ENCODE measurements around the gene LRP11.

Gene LRP11

DNA sequence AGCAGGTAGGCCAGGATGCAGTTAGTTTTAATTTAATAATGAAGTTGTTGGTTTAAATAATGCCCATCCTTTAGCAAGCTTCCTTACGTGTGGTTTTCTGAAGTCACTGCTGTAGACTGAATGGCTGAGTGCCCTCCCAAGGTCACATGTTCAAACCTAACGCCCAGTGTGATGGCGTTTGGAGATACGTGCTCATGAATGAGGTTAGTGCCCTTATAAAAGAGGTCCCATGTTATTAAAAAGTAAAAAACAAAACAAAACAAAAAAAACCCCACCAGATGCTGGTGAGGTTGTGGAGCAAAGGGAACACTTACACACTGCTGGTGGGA, 16.3 kb downstream of the LRP11 start (continued):
- no peak for TF ChIP-seq ZNF341 (tag by site-specific recombination; IDR thresholded peaks at IDR 0.05; ENCODE audit: low read depth)
- 0 out of 2 replicates have a peak, but pooled peaks have one; percentile 7 for TF ChIP-seq KLF8 (tag by site-specific recombination; IDR thresholded peaks at IDR 0.05)
- no peak for TF ChIP-seq KLF9 (tag by site-specific recombination; IDR thresholded peaks at IDR 0.05; ENCODE audit: low read depth)
- TF ChIP-seq, protein P1, sequence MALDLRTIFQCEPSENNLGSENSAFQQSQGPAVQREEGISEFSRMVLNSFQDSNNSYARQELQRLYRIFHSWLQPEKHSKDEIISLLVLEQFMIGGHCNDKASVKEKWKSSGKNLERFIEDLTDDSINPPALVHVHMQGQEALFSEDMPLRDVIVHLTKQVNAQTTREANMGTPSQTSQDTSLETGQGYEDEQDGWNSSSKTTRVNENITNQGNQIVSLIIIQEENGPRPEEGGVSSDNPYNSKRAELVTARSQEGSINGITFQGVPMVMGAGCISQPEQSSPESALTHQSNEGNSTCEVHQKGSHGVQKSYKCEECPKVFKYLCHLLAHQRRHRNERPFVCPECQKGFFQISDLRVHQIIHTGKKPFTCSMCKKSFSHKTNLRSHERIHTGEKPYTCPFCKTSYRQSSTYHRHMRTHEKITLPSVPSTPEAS (tag by site-specific recombination; IDR thresholded peaks at IDR 0.05) = 0 out of 2 replicates have a peak, but pooled peaks have one; percentile 4
- TF ChIP-seq ZNF146 (tag by site-specific recombination; IDR thresholded peaks at IDR 0.05) = no peak
- TF ChIP-seq, protein P2, sequence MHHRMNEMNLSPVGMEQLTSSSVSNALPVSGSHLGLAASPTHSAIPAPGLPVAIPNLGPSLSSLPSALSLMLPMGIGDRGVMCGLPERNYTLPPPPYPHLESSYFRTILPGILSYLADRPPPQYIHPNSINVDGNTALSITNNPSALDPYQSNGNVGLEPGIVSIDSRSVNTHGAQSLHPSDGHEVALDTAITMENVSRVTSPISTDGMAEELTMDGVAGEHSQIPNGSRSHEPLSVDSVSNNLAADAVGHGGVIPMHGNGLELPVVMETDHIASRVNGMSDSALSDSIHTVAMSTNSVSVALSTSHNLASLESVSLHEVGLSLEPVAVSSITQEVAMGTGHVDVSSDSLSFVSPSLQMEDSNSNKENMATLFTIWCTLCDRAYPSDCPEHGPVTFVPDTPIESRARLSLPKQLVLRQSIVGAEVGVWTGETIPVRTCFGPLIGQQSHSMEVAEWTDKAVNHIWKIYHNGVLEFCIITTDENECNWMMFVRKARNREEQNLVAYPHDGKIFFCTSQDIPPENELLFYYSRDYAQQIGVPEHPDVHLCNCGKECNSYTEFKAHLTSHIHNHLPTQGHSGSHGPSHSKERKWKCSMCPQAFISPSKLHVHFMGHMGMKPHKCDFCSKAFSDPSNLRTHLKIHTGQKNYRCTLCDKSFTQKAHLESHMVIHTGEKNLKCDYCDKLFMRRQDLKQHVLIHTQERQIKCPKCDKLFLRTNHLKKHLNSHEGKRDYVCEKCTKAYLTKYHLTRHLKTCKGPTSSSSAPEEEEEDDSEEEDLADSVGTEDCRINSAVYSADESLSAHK (tag by site-specific recombination; IDR thresholded peaks at IDR 0.05) = no peak

DNA sequence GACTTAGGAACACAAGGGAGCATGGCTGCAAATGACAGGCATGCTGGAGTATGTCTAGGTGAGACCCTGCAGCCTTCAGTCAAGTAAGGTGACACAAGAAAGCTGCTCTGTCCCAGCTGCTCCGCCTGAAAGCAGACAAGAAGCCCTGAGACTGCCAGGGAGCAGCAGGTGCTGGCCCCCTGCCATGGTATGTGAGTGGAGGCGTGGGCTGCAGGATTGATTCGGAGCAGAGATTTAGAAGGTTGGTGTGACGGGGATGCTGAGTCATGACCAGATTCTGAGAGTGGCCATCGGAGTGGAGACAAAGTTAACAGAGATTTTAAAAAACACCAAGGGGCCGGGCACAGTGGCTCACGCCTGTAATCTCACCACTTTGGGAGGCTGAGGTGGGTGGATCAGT, 17.8 kb downstream of the LRP11 start:
- CTCF ChIA-PET = interaction anchor here (0.9 to 5.6 kb wide), 7 partner anchors 11 to 23 kb away, joined by 3 to 49 read pairs (median 5); no protein-coding TSS in a partner anchor
- Histone ChIP-seq H3K4me3 (ENCODE audit: low read depth, low read length) (no peak overlapping the region), H3K27ac (ENCODE audit: extremely low read depth, low read depth, low read length) (no peak overlapping the region), H3K4me1 (ENCODE audit: control insufficient read depth, insufficient read depth, low read length) (peaks cover 16% of the 10 kb centered on the region), H3K9me3 (ENCODE audit: control insufficient read depth, insufficient read depth, low read depth, low read length) (no peaks in the 10 kb centered on the region), H3K36me3 (ENCODE audit: control insufficient read depth in 2 of 2, insufficient read depth in 1 of 2, low read length in 2 of 2) (peaks cover 7 to 37% of the 10 kb centered on the region in 2 experiments; a peak in 2 of 3 replicates)
- POLR2A ChIA-PET = interaction anchor here (1.1 to 2.7 kb wide), 2 partner anchors 10 to 17 kb away, joined by 3 to 17 read pairs; partner anchors contain the start of gene LRP11
- TF ChIP-seq TRIM28 (IDR thresholded peaks at IDR 0.05; ENCODE audit: borderline replicate concordance, low read length) (no peak), ZNF239 (tag by site-specific recombination; IDR thresholded peaks at IDR 0.05) (no peak), KLF7 (tag by site-specific recombination; IDR thresholded peaks at IDR 0.05; ENCODE audit: borderline replicate concordance) (no peak), ZNF629 (tag by site-specific recombination; IDR thresholded peaks at IDR 0.05) (0 out of 2 replicates have a peak, but pooled peaks have one; percentile 33), ZBTB48 (tag by site-specific recombination; IDR thresholded peaks at IDR 0.05) (peak; percentile 52; the same call in 1 of the 2 replicates), ZFP41 (tag by site-specific recombination; IDR thresholded peaks at IDR 0.05; ENCODE audit: borderline replicate concordance) (no peak), ZNF514 (tag by site-specific recombination; IDR thresholded peaks at IDR 0.05) (no peak), EGR2 (tag by site-specific recombination; IDR thresholded peaks at IDR 0.05; ENCODE audit: low read depth) (peak; percentile 79), ZFHX2 (tag by site-specific recombination; conservative IDR thresholded peaks at IDR 0.05) (peak; percentile 91), KLF16 (tag by site-specific recombination; IDR thresholded peaks at IDR 0.05) (no peak), MEIS1 (CRISPR knock-in tag; IDR thresholded peaks at IDR 0.05; ENCODE audit: borderline replicate concordance) (no peak), ZNF184 (tag by site-specific recombination; IDR thresholded peaks at IDR 0.05) (no peak), KLF8 (tag by site-specific recombination; IDR thresholded peaks at IDR 0.05) (no peak), ZFP3 (tag by site-specific recombination; IDR thresholded peaks at IDR 0.05; ENCODE audit: low read depth) (no peak), ZNF266 (tag by site-specific recombination; IDR thresholded peaks at IDR 0.05; ENCODE audit: low read depth) (no peak), ZNF426 (tag by site-specific recombination; IDR thresholded peaks at IDR 0.05) (no peak), SALL2 (tag by site-specific recombination; IDR thresholded peaks at IDR 0.05; ENCODE audit: borderline replicate concordance) (no peak), GLI4 (tag by site-specific recombination; IDR thresholded peaks at IDR 0.05) (no peak), ZNF211 (tag by site-specific recombination; IDR thresholded peaks at IDR 0.05; ENCODE audit: low read depth) (no peak), ZIC2 (tag by site-specific recombination; IDR thresholded peaks at IDR 0.05) (peak; percentile 65), GFI1B (tag by site-specific recombination; IDR thresholded peaks at IDR 0.05) (peak; percentile 89), ZNF530 (tag by site-specific recombination; IDR thresholded peaks at IDR 0.05; ENCODE audit: low read depth) (no peak), ZNF626 (tag by site-specific recombination; IDR thresholded peaks at IDR 0.05) (no peak), ZNF169 (tag by site-specific recombination; IDR thresholded peaks at IDR 0.05) (no peak)
- TF ChIP-seq, protein P3, sequence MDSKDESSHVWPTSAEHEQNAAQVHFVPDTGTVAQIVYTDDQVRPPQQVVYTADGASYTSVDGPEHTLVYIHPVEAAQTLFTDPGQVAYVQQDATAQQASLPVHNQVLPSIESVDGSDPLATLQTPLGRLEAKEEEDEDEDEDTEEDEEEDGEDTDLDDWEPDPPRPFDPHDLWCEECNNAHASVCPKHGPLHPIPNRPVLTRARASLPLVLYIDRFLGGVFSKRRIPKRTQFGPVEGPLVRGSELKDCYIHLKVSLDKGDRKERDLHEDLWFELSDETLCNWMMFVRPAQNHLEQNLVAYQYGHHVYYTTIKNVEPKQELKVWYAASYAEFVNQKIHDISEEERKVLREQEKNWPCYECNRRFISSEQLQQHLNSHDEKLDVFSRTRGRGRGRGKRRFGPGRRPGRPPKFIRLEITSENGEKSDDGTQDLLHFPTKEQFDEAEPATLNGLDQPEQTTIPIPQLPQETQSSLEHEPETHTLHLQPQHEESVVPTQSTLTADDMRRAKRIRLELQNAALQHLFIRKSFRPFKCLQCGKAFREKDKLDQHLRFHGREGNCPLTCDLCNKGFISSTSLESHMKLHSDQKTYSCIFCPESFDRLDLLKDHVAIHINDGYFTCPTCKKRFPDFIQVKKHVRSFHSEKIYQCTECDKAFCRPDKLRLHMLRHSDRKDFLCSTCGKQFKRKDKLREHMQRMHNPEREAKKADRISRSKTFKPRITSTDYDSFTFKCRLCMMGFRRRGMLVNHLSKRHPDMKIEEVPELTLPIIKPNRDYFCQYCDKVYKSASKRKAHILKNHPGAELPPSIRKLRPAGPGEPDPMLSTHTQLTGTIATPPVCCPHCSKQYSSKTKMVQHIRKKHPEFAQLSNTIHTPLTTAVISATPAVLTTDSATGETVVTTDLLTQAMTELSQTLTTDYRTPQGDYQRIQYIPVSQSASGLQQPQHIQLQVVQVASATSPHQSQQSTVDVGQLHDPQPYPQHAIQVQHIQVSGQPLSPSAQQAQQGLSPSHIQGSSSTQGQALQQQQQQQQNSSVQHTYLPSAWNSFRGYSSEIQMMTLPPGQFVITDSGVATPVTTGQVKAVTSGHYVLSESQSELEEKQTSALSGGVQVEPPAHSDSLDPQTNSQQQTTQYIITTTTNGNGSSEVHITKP (tag by site-specific recombination; IDR thresholded peaks at IDR 0.05) = no peak
- TF ChIP-seq, protein P4, sequence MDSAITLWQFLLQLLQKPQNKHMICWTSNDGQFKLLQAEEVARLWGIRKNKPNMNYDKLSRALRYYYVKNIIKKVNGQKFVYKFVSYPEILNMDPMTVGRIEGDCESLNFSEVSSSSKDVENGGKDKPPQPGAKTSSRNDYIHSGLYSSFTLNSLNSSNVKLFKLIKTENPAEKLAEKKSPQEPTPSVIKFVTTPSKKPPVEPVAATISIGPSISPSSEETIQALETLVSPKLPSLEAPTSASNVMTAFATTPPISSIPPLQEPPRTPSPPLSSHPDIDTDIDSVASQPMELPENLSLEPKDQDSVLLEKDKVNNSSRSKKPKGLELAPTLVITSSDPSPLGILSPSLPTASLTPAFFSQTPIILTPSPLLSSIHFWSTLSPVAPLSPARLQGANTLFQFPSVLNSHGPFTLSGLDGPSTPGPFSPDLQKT (IDR thresholded peaks at IDR 0.05; ENCODE audit: borderline replicate concordance, low read depth, low read length) = no peak

Data from HEK293 (cell line).